KOPT-K1 (cell line): ENCODE results near the gene RAE1.

Experiments used
- H3K27ac ChIP-seq: fragments of 200-600 bp; sonication (generic); 2 replicates; pipeline ENCODE4 v1.5.1; 2016; ENCODE audit warnings: antibody characterized with exemption, mild to moderate bottlenecking, low read depth, low read length; ENCODE audit not compliant: poor library complexity, severe bottlenecking
- H3K36me3 ChIP-seq: fragments of 200-600 bp; sonication (generic); 2 replicates; pipeline ENCODE4 v1.5.1; 2017; ENCODE audit warnings: antibody characterized with exemption, mild to moderate bottlenecking, low read length, moderate library complexity; ENCODE audit not compliant: insufficient read depth
- H3K9me3 ChIP-seq: fragments of 200-600 bp; sonication (generic); 2 replicates; pipeline ENCODE4 v1.5.1; 2017; ENCODE audit warnings: antibody characterized with exemption, low read length, mild to moderate bottlenecking; ENCODE audit not compliant: insufficient read depth, poor library complexity, severe bottlenecking

Gene RAE1

DNA sequence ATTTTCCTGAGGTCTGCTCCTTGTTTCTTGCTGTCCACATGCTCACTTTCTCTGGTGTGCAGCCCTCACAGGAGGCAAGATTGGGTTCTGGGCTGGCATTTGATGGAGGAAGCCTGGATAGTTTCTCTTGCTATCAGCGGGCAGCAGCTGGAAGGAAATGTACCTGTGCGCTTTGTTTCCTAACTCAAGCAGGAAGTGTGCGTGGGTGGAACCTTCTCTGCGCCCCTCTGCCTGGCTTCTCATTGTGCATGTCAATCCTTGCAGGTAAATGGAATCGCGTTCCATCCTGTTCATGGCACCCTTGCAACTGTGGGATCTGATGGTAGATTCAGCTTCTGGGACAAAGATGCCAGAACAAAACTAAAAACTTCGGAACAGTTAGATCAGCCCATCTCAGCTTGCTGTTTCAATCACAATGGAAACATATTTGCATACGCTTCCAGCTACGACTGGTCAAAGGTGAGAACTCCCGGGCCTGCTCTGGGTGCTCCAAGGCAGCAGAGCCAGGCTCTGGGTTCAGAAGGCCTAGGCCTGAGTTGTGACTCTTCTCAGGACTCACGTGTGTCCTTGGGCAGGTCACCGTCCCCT is 23.4 kb downstream of the RAE1 start:
- Histone ChIP-seq H3K36me3 (peaks cover 100% of the 10 kb centered on the region), H3K27ac (no peak overlapping the region)

DNA sequence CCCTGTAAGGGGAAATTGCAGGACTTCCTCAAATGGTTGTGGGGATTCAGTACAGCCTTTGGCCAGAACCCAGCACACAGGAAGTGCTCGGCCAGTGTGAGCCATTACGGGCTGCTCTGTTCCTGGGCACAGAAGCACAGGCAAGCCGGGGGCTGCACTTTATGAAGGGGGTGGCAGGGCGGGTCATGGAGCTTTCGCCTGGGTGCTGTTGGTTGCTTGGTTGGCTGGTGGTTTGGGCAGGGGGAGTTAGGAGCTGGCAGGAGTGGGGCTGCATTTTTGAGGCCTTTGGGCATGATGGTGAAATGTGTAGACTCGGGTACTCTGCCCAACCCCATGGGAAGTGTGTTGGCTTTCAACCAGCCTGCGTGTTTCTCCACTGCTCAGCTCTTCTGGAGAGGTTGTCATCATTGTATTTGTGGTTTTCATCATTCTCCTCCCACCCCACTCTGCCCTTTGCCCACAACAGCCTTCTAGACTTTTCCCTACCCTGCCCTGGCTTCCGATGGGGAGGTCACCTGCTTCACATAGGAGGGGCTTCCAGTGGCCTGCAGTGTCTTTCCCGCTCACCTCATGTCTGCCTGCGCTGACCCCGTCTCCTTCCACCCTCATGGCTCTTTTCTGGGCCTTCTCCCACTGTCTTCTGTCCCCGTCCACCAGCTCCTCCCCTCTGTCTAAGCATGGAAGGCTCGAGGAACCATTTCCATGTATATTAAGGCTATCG is 24.0 kb downstream of the RAE1 start:
- H3K9me3 ChIP-seq: no peaks in the 10 kb centered on the region
- H3K36me3 ChIP-seq: peaks cover 99% of the 10 kb centered on the region
- H3K27ac ChIP-seq: no peak overlapping the region

More for the DNA sequence above, 23.4 kb downstream of the RAE1 start:
- no peaks in the 10 kb centered on the region for H3K9me3 ChIP-seq

GRCh38 chr20:57375652-57376230 is 24.7 kb downstream of the RAE1 start:
- peaks cover 99% of the 10 kb centered on the region for H3K36me3 ChIP-seq
- H3K27ac ChIP-seq: no peak overlapping the region
- no peaks in the 10 kb centered on the region for H3K9me3 ChIP-seq

- H3K27ac ChIP-seq: no peak overlapping the region
- no peaks in the 10 kb centered on the region for H3K9me3 ChIP-seq
- peaks cover 91% of the 10 kb centered on the region for H3K36me3 ChIP-seq
These were observed 26.3 kb downstream of the RAE1 start for GRCh38 chr20:57377350-57377749.

DNA sequence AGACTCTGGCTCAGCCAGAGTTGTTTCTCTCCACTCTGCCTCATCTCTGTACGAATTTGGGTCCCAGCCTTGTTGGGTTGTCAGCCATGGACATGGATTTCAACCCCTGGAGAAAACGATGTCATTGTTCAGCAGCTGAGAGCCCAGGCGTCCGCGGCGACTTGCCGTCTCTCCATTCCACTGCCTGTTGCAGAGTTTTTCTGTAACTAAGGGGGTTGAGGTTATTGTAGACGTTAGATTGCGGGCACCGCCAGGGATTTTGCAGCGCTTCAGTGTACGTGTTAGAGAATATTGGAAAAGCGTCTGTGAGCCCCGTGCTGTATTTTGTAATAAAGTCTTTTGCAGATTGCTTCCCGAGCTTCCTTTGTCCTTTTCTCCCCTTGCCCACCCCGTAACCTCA is 27.1 kb downstream of the RAE1 start:
- H3K27ac ChIP-seq: no peak overlapping the region
- H3K36me3 ChIP-seq: peaks cover 84% of the 10 kb centered on the region
- no peaks in the 10 kb centered on the region for H3K9me3 ChIP-seq

GRCh38 chr20:57378646-57379262 is 27.7 kb downstream of the RAE1 start:
- H3K36me3 ChIP-seq: peaks cover 77% of the 10 kb centered on the region
- H3K27ac ChIP-seq: no peak overlapping the region
- no peaks in the 10 kb centered on the region for H3K9me3 ChIP-seq

DNA sequence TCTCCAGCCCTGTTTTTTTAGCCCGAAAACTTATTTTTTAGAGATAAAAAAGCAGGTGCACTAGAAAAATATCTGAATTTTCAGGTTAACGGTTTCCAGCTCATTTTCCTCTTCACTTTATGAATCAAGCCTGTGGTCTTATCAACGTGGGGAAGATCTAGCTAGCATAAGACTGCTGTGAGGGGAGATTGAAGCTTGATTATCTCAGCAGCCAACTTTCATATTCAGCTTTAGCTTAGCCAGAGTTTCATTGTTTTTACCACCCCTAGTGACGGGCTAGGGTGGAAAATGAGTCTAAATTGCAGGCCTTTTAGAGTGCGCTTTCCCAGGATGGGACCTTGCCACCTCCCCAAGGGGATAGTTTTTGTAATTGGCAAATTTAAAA is 28.2 kb downstream of the RAE1 start:
- H3K27ac ChIP-seq: no peak overlapping the region
- H3K9me3 ChIP-seq: no peaks in the 10 kb centered on the region
- H3K36me3 ChIP-seq: peaks cover 74% of the 10 kb centered on the region

- Histone ChIP-seq H3K27ac (no peak overlapping the region), H3K36me3 (peaks cover 68% of the 10 kb centered on the region), H3K9me3 (no peaks in the 10 kb centered on the region)
These were observed 29.2 kb downstream of the RAE1 start for GRCh38 chr20:57380081-57380750.

DNA sequence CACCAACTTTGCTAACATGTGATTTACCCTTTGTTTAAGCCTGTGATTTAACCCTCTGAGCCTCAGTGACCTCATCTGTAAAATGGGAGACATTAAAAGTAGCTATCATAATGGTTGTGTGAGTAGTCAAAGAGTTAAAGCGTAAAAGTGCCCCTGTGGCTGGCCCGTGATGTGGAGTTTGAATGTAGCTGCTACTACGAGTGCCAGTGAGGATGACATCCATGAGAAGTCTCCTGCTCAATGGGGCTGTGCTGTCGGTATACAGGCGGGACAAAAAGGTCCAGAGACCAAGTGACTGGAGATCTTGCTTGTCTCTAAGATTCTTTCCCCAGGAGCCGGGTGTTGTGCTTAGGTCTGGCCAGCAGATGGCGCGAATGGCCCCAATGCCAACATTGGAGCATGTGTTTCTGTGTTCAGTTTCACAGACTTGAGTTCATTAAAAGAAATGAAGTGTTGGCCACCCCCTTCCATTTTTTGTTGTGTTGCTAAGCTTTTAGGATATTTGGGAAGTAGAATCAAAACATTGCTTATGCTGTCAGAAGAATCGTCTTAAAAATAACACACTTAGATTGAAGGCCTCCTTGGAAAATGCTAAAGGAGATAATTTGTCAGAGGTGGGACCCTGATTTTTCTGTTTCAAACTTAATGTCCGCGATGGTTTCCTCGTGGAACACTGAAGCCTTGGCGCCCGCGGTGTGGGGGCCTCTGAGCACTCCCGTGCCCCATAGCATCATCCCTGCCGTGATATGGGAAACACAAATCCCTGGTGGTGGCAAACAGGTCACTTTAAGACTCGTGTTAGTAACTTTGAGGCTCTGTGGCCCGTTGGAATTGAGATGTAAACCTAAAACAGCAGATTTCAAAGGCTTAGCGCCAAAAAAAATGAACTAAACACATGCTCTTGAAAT is 30.8 kb downstream of the RAE1 start:
- Histone ChIP-seq H3K9me3 (no peaks in the 10 kb centered on the region), H3K27ac (no peak overlapping the region), H3K36me3 (peaks cover 51% of the 10 kb centered on the region)

DNA sequence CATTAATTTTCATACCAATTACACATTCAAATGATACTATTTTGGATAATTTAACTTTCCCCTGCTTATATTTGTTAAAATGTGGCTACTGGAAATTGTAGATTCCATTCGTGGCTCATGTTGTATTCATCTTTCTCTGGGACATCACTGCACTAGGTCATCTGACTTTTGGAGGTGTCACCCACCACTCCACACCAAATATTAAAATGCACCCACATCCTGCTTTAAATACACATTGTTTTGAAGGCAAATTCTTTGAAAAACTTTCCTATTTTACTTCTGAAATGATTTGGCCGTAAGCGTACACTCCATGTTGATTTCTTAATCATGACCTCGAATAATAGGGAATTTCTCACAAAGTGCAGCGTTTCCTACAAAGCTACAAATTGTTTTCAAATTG is 31.5 kb downstream of the RAE1 start:
- Histone ChIP-seq H3K36me3 (peaks cover 45% of the 10 kb centered on the region), H3K27ac (no peak overlapping the region), H3K9me3 (no peaks in the 10 kb centered on the region)

- H3K27ac ChIP-seq: no peak overlapping the region
- H3K9me3 ChIP-seq: no peaks in the 10 kb centered on the region
- H3K36me3 ChIP-seq: peaks cover 33% of the 10 kb centered on the region
These were observed 32.6 kb downstream of the RAE1 start for GRCh38 chr20:57383447-57384347.

- no peaks in the 10 kb centered on the region for H3K9me3 ChIP-seq
- H3K27ac ChIP-seq: no peak overlapping the region
- H3K36me3 ChIP-seq: peaks cover 25% of the 10 kb centered on the region
These were observed 33.4 kb downstream of the RAE1 start for GRCh38 chr20:57384486-57384885.

- H3K27ac ChIP-seq: no peak overlapping the region
- H3K9me3 ChIP-seq: no peaks in the 10 kb centered on the region
- peaks cover 20% of the 10 kb centered on the region for H3K36me3 ChIP-seq
These were observed 34.1 kb downstream of the RAE1 start for GRCh38 chr20:57384953-57385761.
